Right renal pelvis (tissue), 4 donors: ENCODE data around the gene SV2C. TPM values are rescaled to one million over a fixed set of nuclear protein-coding genes. Genes with fewer than 3 reads are reported as not detected.
A peak's percentile ranks its signal among the peaks of the same experiment; 100 is the strongest.

Experiments
- DNase-seq, 4 donors: peaks; one replicate each; pipeline ENCODE4 v3.0.0-alpha.2; 2013; ENCODE audit warnings: low read depth in 4 of 4, low spot score in 3 of 4, missing footprints in 1 of 4
- polyA plus RNA-seq, 4 donors: library from polyadenylated mRNA; unstranded; fragments of 120-200 nt; gene quantifications; one replicate each; pipeline ENCODE4 v1.2.1, GENCODE V29; 2013; ENCODE audit not compliant: insufficient read length in 4 of 4

Gene SV2C
- polyA plus RNA-seq, 4 donors, result 0.07 to 0.35 (median 0.20) TPM

DNA sequence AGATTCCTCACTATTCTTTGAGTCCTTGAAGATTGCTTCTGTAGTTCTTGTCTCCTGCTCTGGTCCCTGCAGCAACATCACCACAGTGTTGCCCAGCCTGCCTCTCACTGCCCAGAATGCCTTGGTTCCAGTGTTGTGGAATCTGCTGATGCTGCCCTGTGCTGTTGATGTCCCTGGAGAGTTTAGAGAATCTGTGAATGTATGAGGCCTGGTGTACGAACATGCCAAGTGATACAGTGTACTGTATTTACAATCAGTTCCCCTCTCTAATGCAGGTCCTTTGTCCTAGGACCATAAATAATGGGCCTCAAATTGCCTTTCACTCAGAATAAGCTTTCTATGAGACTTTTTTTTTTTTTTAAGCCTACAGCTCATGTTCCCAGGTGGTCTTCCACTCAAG is 8.2 kb downstream of the SV2C start:
- no peak for DNase-seq

- DNase-seq, result no peak
These were observed 16.1 kb downstream of the SV2C start for GRCh38 chr5:76099286-76099702.

GRCh38 chr5:76099756-76100155 is 16.6 kb downstream of the SV2C start:
- no peak for DNase-seq

- DNase-seq, result peak in 2 of 4 donors; percentile 44 to 49
These were observed 20.8 kb downstream of the SV2C start for GRCh38 chr5:76104027-76104426.

DNA sequence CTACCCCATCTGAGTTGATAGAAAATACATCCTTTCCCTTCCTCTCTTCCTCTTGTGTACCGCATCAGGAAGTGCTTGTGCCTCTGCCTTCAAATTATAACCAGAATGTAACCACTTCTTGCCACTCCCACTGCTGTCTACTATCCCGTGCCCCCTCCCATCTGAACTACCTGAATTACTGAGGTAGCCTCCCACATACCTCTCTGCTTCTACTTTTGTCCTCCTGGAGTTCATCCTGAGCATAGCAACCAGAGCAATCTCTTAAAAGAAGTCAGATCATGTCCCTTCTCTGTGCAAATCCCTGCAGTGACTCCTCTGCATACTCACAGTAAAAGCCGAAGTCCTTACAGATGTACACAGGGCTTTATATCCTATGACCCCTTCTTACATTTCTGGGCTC is 23.0 kb downstream of the SV2C start:
- DNase-seq, result no peak

DNA sequence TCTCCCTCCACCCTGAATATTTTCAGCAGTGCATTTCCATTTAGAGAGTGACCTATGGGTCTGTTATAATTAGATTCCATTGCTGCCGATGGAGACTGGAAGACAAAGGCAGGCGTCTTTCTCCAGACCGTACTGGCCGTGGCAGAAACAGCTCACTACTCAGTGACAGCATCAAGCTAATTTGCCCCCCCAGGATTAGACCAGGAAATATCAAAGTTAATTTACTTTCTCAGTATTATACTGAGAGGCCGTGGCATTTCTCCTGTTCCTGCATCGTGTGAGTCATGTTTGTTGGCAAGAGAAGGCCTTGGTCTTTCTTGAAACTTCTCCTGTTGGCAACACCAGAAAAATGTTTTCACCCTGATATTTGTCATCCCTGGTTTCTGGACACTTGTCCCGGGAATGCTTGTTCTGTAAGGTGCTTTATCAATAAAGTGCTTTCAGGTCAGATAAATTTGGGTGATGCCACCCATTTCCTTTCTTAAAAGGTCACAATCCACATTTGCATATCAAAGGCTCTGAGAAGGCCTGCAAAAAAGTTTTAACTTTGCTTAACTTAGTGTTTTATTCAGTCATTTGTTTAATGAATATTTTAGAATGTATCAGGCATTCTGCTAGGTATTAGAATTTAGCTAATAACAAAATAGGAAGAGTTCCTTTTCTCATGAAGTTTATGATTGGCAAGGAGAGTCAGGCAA is 28.4 kb downstream of the SV2C start:
- DNase-seq, result no peak

DNA sequence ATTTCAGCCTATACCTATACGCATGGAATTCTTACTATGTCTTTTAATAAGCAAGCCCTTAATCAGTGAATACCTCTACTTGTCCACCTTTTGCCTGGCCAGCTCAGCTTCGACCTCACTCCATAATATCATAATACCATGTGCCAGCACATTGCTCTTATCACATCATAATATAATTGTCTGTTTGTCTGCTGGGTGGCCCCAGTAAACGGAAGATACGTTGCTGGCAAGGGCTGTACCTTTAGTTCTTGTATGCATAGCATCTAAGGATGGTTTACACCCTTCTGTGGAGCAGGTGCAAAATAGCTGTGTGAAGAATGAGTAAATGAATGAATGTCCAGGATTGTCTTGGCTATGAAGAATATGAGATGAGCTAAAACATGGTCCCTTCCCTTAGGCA is 29.9 kb downstream of the SV2C start:
- DNase-seq, result no peak

- no peak for DNase-seq
These were observed 31.1 kb downstream of the SV2C start for GRCh38 chr5:76114179-76114851.

DNA sequence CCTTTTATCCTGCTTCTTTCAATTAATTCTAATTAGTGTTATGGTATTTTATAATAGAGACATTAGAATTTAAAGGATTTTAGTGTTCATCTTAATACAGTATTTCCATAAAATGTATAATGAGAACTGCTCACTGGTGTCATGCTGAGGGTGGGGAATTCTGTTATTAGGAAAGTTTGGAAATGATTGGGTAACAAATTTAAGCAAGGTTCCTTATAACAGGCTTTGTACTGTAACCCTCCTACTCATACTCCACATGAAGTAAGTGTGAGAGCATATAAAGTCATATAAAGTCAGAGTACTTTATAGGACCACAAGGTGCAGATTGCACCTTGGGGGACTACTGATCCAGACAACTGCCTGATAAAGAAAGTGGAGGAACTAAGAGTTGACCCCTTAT is 42.2 kb downstream of the SV2C start:
- DNase-seq, result no peak

DNA sequence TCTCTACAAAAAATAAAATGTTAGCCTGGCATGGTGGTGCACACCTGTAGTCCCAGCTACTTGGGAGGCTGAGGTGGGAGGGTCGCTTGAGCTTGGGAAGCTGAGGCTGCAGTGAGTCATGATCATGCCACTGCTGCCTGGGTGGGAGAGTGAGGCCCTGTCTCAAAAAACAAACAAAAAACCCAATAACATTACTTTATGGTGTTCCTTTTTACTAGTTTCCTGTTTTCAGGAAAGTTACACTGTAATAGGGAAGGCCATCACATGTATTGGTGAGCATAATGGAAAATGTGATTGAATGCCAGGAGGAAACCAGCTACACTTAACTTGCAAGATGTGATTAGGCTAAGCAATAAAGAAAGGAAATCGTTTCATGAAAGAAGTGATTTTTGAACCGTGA is 42.7 kb downstream of the SV2C start:
- no peak for DNase-seq

- DNase-seq, result no peak
These were observed 50.8 kb downstream of the SV2C start for GRCh38 chr5:76134003-76134402.

- no peak for DNase-seq
These were observed 51.5 kb downstream of the SV2C start for GRCh38 chr5:76134646-76135045.

DNA sequence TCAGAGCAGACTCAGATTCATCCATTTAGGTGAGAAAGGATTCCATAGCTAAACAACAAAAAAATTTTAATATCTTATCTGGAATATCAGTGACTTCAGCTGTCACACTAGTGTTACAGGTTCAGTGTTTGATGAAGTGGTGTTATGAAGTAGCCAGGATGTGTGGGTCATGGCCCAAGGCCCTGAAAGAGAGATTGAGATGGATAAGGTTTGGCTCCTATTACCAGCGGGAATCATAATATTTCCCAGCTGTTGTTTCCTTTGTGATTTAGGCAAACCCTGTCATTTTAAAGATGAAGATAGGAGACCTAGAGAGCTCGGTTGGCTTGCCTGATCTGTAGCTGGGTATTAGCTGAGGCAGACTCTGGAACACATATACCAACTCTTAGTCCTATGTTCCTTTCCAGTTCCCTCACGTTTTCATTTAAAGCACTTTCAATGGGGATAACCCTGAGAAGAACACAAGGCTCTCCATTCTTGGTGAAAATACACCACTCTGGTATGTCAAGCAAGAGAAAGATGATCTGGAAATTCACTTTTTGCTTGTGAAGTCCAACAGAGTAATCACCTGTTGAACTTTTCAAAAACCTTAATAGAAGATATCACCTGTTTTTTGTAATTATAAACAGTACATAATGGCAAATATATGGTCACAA is 54.8 kb downstream of the SV2C start:
- DNase-seq, result no peak

DNA sequence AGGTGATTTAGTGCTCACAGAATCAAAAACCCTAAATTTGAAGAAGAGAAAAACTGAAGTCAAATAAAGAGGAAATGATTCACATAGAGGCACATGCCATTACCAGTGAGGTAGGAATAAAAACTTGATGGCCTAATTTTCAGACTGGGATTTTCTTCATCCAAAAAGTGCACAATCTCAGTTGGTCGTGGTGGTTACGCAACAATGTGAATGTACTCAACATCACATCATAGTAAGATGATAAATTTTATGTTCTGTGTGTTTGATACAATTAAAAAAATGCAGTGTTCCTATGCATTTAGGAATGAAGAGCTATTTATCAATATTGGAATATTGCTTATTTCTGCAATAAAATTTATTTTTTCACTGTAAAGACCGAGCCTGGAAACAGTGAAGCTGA is 60.7 kb downstream of the SV2C start:
- DNase-seq, result no peak

- no peak for DNase-seq
These were observed 61.5 kb downstream of the SV2C start for GRCh38 chr5:76144513-76145274.

- no peak for DNase-seq
These were observed 62.8 kb downstream of the SV2C start for GRCh38 chr5:76145945-76146344.

GRCh38 chr5:76149636-76150035 is 66.5 kb downstream of the SV2C start:
- DNase-seq, result no peak

- DNase-seq, result no peak
These were observed 69.0 kb downstream of the SV2C start for GRCh38 chr5:76152161-76152560.

DNA sequence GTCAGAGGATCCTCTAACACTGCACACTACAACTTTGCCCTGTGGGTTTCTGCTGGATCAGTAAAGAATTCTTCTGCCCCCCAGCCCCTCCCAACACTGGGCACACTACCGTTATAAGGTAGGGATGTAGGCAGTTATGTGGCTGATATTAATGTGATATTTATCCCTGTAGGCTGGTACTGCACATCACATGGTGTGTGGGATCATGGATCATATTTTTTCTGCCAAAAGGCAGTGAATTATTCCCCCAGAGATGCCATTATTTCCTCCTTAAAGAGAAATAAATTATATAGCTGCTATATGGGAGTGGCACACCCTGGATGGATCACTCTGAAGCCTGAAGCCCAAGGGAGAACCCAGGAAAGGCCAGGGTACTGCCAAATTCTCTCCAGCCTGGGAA is 69.5 kb downstream of the SV2C start:
- no peak for DNase-seq

GRCh38 chr5:76153271-76153670 is 70.1 kb downstream of the SV2C start:
- no peak for DNase-seq

GRCh38 chr5:76154009-76154690 is 71.0 kb downstream of the SV2C start:
- no peak for DNase-seq
